ENCODE data around the gene CRYBB2.
"Not testable (repeated sequence)": the region's sequence is repeated elsewhere in the genome, so short reads cannot be mapped to it uniquely, and the experiment has no call there.

CRYBB2 gene

GRCh38 chr22:25235547-25236290 lies 16.3 kb downstream of the CRYBB2 start:
- TF ChIP-seq EZH2phosphoT487 (IDR thresholded peaks at IDR 0.05; ENCODE audit: borderline replicate concordance, low read length) (no peak), CTCF (IDR thresholded peaks at IDR 0.05; ENCODE audit: low read depth, low read length, poor library complexity, severe bottlenecking) (peak; percentile 81)
- Histone ChIP-seq H3K27me3 (ENCODE audit: control insufficient read depth, low read length) (0 out of 2 replicates have a peak, but pooled peaks cover 3% of the 10 kb centered on the region), H3K27ac (ENCODE audit: low read depth, low read length) (no peak overlapping the region), H3K9me2 (replicated peaks; ENCODE audit: control insufficient read depth, low read length) (no peaks in the 10 kb centered on the region), H3K4me3 (ENCODE audit: low read length) (no peak overlapping the region), H3K79me2 (ENCODE audit: control insufficient read depth, low read length) (no peaks in the 10 kb centered on the region), H3F3A (ENCODE audit: control insufficient read depth, insufficient read depth) (no peaks in the 10 kb centered on the region), H3K9me3 (ENCODE audit: control insufficient read depth, insufficient read depth, low read length) (no peaks in the 10 kb centered on the region), H4K20me1 (ENCODE audit: control insufficient read depth, insufficient read depth, low read depth, low read length) (no peaks in the 10 kb centered on the region), H3K4me2 (ENCODE audit: low read length) (no peak overlapping the region), H3K4me1 (ENCODE audit: control insufficient read depth, low read length) (no peaks in the 10 kb centered on the region), H3K36me3 (ENCODE audit: control insufficient read depth, low read length) (no peaks in the 10 kb centered on the region)

DNA sequence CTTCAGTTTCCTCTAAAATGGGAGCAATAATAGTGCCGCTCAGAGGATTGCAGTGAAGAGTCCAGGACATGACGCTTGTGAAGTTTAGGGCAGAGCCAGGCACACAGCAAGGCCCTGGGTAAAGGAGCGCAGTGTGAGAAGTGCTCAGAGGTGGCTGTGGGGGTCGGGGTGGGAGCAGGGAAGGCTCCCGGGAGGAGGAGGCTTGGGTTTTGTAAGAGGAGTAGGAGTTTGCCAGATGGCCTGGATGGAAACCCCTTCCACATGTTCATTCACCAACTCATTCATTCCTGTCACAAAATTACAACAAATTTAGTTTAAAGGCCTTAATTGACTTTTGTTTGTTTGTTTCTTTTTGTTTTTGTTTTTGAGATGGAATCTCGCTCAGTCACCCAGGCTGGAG lies 17.0 kb downstream of the CRYBB2 start:
- H3K4me1 ChIP-seq (ENCODE audit: control insufficient read depth, low read length): no peaks in the 10 kb centered on the region
- no peaks in the 10 kb centered on the region for H3F3A ChIP-seq (ENCODE audit: control insufficient read depth, insufficient read depth)
- no peak overlapping the region for H3K4me3 ChIP-seq (ENCODE audit: low read length)
- no peaks in the 10 kb centered on the region for H3K9me2 ChIP-seq (replicated peaks; ENCODE audit: control insufficient read depth, low read length)
- H3K79me2 ChIP-seq (ENCODE audit: control insufficient read depth, low read length): no peaks in the 10 kb centered on the region
- no peaks in the 10 kb centered on the region for H3K36me3 ChIP-seq (ENCODE audit: control insufficient read depth, low read length)
- no peak overlapping the region for H3K27ac ChIP-seq (ENCODE audit: low read depth, low read length)
- no peaks in the 10 kb centered on the region for H3K9me3 ChIP-seq (ENCODE audit: control insufficient read depth, insufficient read depth, low read length)
- 0 out of 2 replicates have a peak, but pooled peaks cover 3% of the 10 kb centered on the region for H3K27me3 ChIP-seq (ENCODE audit: control insufficient read depth, low read length)
- TF ChIP-seq CTCF (IDR thresholded peaks at IDR 0.05; ENCODE audit: low read depth, low read length, poor library complexity, severe bottlenecking) (no peak), EZH2phosphoT487 (IDR thresholded peaks at IDR 0.05; ENCODE audit: borderline replicate concordance, low read length) (no peak)
- H3K4me2 ChIP-seq (ENCODE audit: low read length): no peak overlapping the region
- no peaks in the 10 kb centered on the region for H4K20me1 ChIP-seq (ENCODE audit: control insufficient read depth, insufficient read depth, low read depth, low read length)

GRCh38 chr22:25237503-25237902 lies 18.1 kb downstream of the CRYBB2 start:
- no peak overlapping the region for H3K4me3 ChIP-seq (ENCODE audit: low read length)

DNA sequence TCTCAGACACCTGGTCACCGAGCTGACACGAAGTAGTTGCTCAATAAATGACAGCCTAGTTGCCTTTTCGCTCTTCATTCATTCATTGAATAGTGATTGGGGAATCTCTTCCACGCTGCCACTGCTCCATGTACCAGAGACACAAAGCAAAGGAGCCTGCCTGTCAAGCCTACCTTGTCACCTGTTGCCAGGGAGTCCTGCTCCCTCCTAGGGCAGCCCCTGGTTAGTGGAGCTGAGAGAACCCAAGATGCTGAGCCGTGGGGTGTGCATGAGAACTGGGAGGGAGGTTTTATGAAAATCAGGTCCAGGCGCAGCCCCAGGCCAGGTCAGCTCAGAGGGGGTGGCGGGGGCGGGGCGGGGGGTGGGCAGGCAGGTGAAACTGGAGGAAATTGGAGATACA lies 18.6 kb downstream of the CRYBB2 start:
- not testable (repeated sequence) for H3K36me3 ChIP-seq (ENCODE audit: control insufficient read depth, low read length); H3K4me3 ChIP-seq (ENCODE audit: low read length); H3F3A ChIP-seq (ENCODE audit: control insufficient read depth, insufficient read depth); H3K9me2 ChIP-seq (replicated peaks; ENCODE audit: control insufficient read depth, low read length); H4K20me1 ChIP-seq (ENCODE audit: control insufficient read depth, insufficient read depth, low read depth, low read length); H3K4me1 ChIP-seq (ENCODE audit: control insufficient read depth, low read length); H3K4me2 ChIP-seq (ENCODE audit: low read length); H3K27ac ChIP-seq (ENCODE audit: low read depth, low read length); H3K9me3 ChIP-seq (ENCODE audit: control insufficient read depth, insufficient read depth, low read length); H3K79me2 ChIP-seq (ENCODE audit: control insufficient read depth, low read length); H3K27me3 ChIP-seq (ENCODE audit: control insufficient read depth, low read length)

More at GRCh38 chr22:25237503-25237902, 18.1 kb downstream of the CRYBB2 start:
- H3K9me3 ChIP-seq (ENCODE audit: control insufficient read depth, insufficient read depth, low read length): no peaks in the 10 kb centered on the region
- H3K27me3 ChIP-seq (ENCODE audit: control insufficient read depth, low read length): 0 out of 2 replicates have a peak, but pooled peaks cover 3% of the 10 kb centered on the region
- H3K36me3 ChIP-seq (ENCODE audit: control insufficient read depth, low read length): no peaks in the 10 kb centered on the region
- no peak overlapping the region for H3K27ac ChIP-seq (ENCODE audit: low read depth, low read length)
- H4K20me1 ChIP-seq (ENCODE audit: control insufficient read depth, insufficient read depth, low read depth, low read length): no peaks in the 10 kb centered on the region
- no peaks in the 10 kb centered on the region for H3K9me2 ChIP-seq (replicated peaks; ENCODE audit: control insufficient read depth, low read length)
- H3K4me2 ChIP-seq (ENCODE audit: low read length): no peak overlapping the region
- no peak for TF ChIP-seq CTCF (IDR thresholded peaks at IDR 0.05; ENCODE audit: low read depth, low read length, poor library complexity, severe bottlenecking)
- TF ChIP-seq EZH2phosphoT487 (IDR thresholded peaks at IDR 0.05; ENCODE audit: borderline replicate concordance, low read length): no peak
- no peaks in the 10 kb centered on the region for H3F3A ChIP-seq (ENCODE audit: control insufficient read depth, insufficient read depth)
- no peaks in the 10 kb centered on the region for H3K4me1 ChIP-seq (ENCODE audit: control insufficient read depth, low read length)
- H3K79me2 ChIP-seq (ENCODE audit: control insufficient read depth, low read length): no peaks in the 10 kb centered on the region

DNA sequence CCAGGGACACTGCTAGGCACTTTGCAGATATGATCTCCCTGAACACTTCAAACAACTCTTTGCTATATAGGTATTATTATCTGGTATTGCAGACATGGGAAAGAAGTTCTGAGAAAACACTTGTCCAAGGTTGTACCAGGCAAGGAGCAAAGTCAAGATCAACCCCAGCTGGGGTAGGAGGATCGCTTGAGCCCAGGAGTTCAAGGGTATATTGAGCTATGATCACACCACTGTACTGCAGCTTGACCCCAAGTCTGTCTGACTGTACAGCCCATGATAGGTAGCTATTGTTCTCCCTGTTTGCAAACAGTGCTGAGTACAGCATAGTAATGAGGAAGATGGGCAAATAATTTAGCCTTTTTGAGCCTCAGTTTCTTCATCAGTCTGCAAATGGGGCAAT lies 35.7 kb downstream of the CRYBB2 start:
- H3K4me2 ChIP-seq (ENCODE audit: low read length); H3K27me3 ChIP-seq (ENCODE audit: control insufficient read depth, low read length); H3F3A ChIP-seq (ENCODE audit: control insufficient read depth, insufficient read depth); H3K4me3 ChIP-seq (ENCODE audit: low read length); H3K9me3 ChIP-seq (ENCODE audit: control insufficient read depth, insufficient read depth, low read length); H3K9me2 ChIP-seq (replicated peaks; ENCODE audit: control insufficient read depth, low read length); H3K27ac ChIP-seq (ENCODE audit: low read depth, low read length); H3K36me3 ChIP-seq (ENCODE audit: control insufficient read depth, low read length); H4K20me1 ChIP-seq (ENCODE audit: control insufficient read depth, insufficient read depth, low read depth, low read length); H3K79me2 ChIP-seq (ENCODE audit: control insufficient read depth, low read length); H3K4me1 ChIP-seq (ENCODE audit: control insufficient read depth, low read length): not testable (repeated sequence)

DNA sequence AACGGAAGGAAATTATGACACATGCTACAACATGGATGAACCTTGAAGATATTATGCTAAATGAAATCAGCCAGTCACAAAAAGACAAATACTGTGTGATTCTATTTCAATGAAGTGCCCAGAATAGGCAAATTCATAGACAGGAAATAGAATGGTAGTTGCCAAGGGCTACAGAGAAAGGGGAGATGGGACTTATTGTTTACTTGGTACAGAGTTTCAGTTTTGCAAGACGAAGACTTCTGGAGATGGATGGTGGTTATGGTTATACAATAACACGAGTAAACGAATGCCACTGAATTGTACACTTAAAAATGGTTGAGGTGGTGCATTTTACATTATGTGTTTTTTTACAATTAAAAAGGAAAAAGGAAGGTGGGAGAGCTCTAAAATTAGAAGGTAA lies 48.1 kb downstream of the CRYBB2 start:
- not testable (repeated sequence) for H3K36me3 ChIP-seq (ENCODE audit: control insufficient read depth, low read length)

More for the DNA sequence above, 48.1 kb downstream of the CRYBB2 start:
- not testable (repeated sequence) for H4K20me1 ChIP-seq (ENCODE audit: control insufficient read depth, insufficient read depth, low read depth, low read length); H3K4me3 ChIP-seq (ENCODE audit: low read length); H3K27ac ChIP-seq (ENCODE audit: low read depth, low read length); H3K4me1 ChIP-seq (ENCODE audit: control insufficient read depth, low read length); H3K9me2 ChIP-seq (replicated peaks; ENCODE audit: control insufficient read depth, low read length); H3K4me2 ChIP-seq (ENCODE audit: low read length); H3K9me3 ChIP-seq (ENCODE audit: control insufficient read depth, insufficient read depth, low read length); H3K79me2 ChIP-seq (ENCODE audit: control insufficient read depth, low read length); H3K27me3 ChIP-seq (ENCODE audit: control insufficient read depth, low read length); H3F3A ChIP-seq (ENCODE audit: control insufficient read depth, insufficient read depth)
